DOHH2 (cell line): ENCODE measurements around the gene NCKAP1.
"Not testable (repeated sequence)": the region's sequence is repeated elsewhere in the genome, so short reads cannot be mapped to it uniquely, and the experiment has no call there.

Experiments
- H3F3A ChIP-seq: fragments of 200-600 bp; sonication (generic), shearing (Covaris generic); 2 replicates; pipeline ENCODE4 v1.6.0; 2016; ENCODE audit warnings: antibody characterized with exemption, mild to moderate bottlenecking; ENCODE audit not compliant: control insufficient read depth, insufficient read depth
- H3K27ac ChIP-seq: fragments of 200-600 bp; sonication (generic); 2 replicates; pipeline ENCODE4 v1.5.1; 2014; ENCODE audit warnings: low read depth, mild to moderate bottlenecking, low read length, moderate library complexity
- H3K27me3 ChIP-seq: fragments of 200-600 bp; sonication (generic); 2 replicates; pipeline ENCODE4 v1.6.1; 2014; ENCODE audit warnings: mild to moderate bottlenecking, low read length, mixed read lengths; ENCODE audit not compliant: control insufficient read depth
- H3K36me3 ChIP-seq: fragments of 200-600 bp; sonication (generic); 2 replicates; pipeline ENCODE4 v1.6.1; 2014; ENCODE audit warnings: mild to moderate bottlenecking, low read length, moderate library complexity, mixed read lengths; ENCODE audit not compliant: control insufficient read depth
- H3K4me1 ChIP-seq: fragments of 200-600 bp; sonication (generic); 2 replicates; pipeline ENCODE4 v1.6.1; 2014; ENCODE audit warnings: mild to moderate bottlenecking, low read length, mixed read lengths; ENCODE audit not compliant: control insufficient read depth
- H3K4me2 ChIP-seq: fragments of 200-600 bp; sonication (generic); 2 replicates; pipeline ENCODE4 v1.6.0; 2014; ENCODE audit warnings: mild to moderate bottlenecking, low read length, moderate library complexity
- H3K4me3 ChIP-seq: fragments of 200-600 bp; sonication (generic); 2 replicates; pipeline ENCODE4 v1.5.1; 2014; ENCODE audit warnings: mild to moderate bottlenecking, low read length, mixed read lengths
- H3K79me2 ChIP-seq: fragments of 200-600 bp; sonication (generic); 2 replicates; pipeline ENCODE4 v1.6.1; 2014; ENCODE audit warnings: mild to moderate bottlenecking, low read length, mixed read lengths; ENCODE audit not compliant: control insufficient read depth
- H3K9me2 ChIP-seq: fragments of 200-600 bp; sonication (generic); replicated peaks from 2 replicates; pipeline ENCODE4 v1.6.1; 2014; ENCODE audit warnings: mild to moderate bottlenecking, low read length, mixed read lengths; ENCODE audit not compliant: control insufficient read depth
- H3K9me3 ChIP-seq: fragments of 200-600 bp; sonication (generic); 2 replicates; pipeline ENCODE4 v1.6.1; 2014; ENCODE audit warnings: antibody characterized with exemption, low read length, mixed read lengths; ENCODE audit not compliant: control insufficient read depth, insufficient read depth
- H4K20me1 ChIP-seq: fragments of 200-600 bp; sonication (generic); 2 replicates; pipeline ENCODE4 v1.6.0; 2014; ENCODE audit warnings: low read depth, mild to moderate bottlenecking, antibody characterized with exemption, low read length, moderate library complexity; ENCODE audit not compliant: control insufficient read depth, insufficient read depth
- EZH2phosphoT487 ChIP-seq: fragments of 200-600 bp; sonication (generic); IDR thresholded peaks from 2 replicates; pipeline ENCODE4 v1.6.1; 2017; ENCODE audit warnings: borderline replicate concordance, mild to moderate bottlenecking, antibody characterized with exemption, low read length, moderate library complexity, mixed read lengths
- TF ChIP-seq, protein P1 (sequence below): fragments of 200-600 bp; sonication (generic); IDR thresholded peaks from one replicate; pipeline ENCODE4 v1.5.1; 2014; ENCODE audit warnings: antibody characterized with exemption, mild to moderate bottlenecking, low read depth, low read length; ENCODE audit not compliant: poor library complexity, severe bottlenecking

The NCKAP1 gene

DNA sequence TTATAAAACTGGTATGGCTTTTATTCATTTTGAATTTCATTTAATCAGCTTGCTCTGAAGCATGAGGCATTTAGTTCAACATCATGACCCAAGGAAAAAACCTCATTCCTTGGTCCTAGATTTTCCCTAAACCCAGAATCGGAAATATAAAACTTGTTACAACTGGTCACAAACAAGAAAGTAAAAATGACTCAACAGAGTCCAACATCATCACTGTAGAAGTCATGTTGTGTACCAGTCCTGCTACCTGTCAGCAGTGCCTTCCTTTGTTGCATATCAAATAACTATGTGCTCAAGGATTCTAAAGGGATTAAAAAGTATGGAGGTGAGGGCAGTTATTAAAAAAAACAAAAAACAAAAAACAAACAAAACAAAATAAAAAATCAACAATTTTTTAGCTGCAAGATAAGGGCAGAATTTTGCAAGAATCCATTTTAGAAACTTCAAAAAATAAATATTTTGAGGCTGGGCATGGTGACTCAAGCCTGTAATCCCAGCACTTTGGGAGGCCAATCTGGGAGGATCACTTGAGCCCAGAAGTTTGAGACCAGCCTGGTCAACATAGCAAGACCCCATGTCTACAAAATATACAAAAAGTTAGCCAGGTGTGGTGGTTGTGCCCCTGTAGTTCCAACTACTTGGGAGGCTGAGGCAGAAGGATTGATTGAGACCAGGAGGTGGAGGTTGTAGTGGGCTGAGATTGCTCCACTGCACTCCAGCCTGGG lies 18.4 kb downstream of the NCKAP1 start:
- H3K4me2 ChIP-seq: no peak overlapping the region
- H3K79me2 ChIP-seq: no peaks in the 10 kb centered on the region
- H3K27me3 ChIP-seq: peaks cover 8% of the 10 kb centered on the region; the same call in 1 of the 2 replicates
- H3K36me3 ChIP-seq: no peaks in the 10 kb centered on the region
- no peaks in the 10 kb centered on the region for H4K20me1 ChIP-seq
- H3K4me1 ChIP-seq: no peaks in the 10 kb centered on the region
- no peak for TF ChIP-seq EZH2phosphoT487
- TF ChIP-seq, protein P1, sequence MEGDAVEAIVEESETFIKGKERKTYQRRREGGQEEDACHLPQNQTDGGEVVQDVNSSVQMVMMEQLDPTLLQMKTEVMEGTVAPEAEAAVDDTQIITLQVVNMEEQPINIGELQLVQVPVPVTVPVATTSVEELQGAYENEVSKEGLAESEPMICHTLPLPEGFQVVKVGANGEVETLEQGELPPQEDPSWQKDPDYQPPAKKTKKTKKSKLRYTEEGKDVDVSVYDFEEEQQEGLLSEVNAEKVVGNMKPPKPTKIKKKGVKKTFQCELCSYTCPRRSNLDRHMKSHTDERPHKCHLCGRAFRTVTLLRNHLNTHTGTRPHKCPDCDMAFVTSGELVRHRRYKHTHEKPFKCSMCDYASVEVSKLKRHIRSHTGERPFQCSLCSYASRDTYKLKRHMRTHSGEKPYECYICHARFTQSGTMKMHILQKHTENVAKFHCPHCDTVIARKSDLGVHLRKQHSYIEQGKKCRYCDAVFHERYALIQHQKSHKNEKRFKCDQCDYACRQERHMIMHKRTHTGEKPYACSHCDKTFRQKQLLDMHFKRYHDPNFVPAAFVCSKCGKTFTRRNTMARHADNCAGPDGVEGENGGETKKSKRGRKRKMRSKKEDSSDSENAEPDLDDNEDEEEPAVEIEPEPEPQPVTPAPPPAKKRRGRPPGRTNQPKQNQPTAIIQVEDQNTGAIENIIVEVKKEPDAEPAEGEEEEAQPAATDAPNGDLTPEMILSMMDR: no peak
- H3K9me3 ChIP-seq: no peaks in the 10 kb centered on the region
- H3K9me2 ChIP-seq: no peaks in the 10 kb centered on the region
- H3K27ac ChIP-seq: no peak overlapping the region
- H3K4me3 ChIP-seq: no peak overlapping the region
- H3F3A ChIP-seq: no peaks in the 10 kb centered on the region

- H3K4me2 ChIP-seq, H3K9me2 ChIP-seq, H3K4me1 ChIP-seq, H3K79me2 ChIP-seq, H3K27me3 ChIP-seq, H3K27ac ChIP-seq, H3F3A ChIP-seq, H3K4me3 ChIP-seq, H3K36me3 ChIP-seq, H3K9me3 ChIP-seq, H4K20me1 ChIP-seq: not testable (repeated sequence)
Observed at GRCh38 chr2:183017845-183018244, 20.4 kb downstream of the NCKAP1 start.

GRCh38 chr2:183014005-183014404 lies 24.3 kb downstream of the NCKAP1 start:
- H4K20me1 ChIP-seq: no peaks in the 10 kb centered on the region
- H3K4me1 ChIP-seq: no peaks in the 10 kb centered on the region
- no peak overlapping the region for H3K27ac ChIP-seq
- H3K4me2 ChIP-seq: no peak overlapping the region
- H3K27me3 ChIP-seq: no peaks in the 10 kb centered on the region
- no peak overlapping the region for H3K4me3 ChIP-seq
- TF ChIP-seq, protein P1: no peak
- TF ChIP-seq EZH2phosphoT487: no peak
- no peaks in the 10 kb centered on the region for H3F3A ChIP-seq
- no peaks in the 10 kb centered on the region for H3K9me3 ChIP-seq
- H3K36me3 ChIP-seq: no peaks in the 10 kb centered on the region
- H3K79me2 ChIP-seq: no peaks in the 10 kb centered on the region
- no peaks in the 10 kb centered on the region for H3K9me2 ChIP-seq

DNA sequence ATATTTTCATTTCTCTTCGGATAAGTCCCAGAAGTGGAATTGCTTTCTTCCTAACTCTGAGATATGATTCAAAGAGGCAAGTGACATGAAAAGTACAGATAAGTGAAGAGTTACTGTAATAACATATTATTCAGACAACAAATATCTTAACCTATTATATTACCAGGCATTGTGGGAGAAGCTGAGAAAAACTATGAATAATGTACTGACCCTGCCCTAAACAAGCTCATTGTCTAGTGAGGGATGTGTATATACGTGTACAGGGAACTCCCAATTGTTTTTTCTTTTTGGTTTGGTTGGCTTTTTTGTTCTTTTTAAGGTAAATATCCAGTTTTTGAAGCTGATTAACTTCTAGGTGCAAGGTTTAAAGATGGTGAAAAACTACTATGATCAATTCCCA lies 26.5 kb downstream of the NCKAP1 start:
- no peaks in the 10 kb centered on the region for H3K9me2 ChIP-seq
- no peak overlapping the region for H3K27ac ChIP-seq
- H3K4me1 ChIP-seq: no peaks in the 10 kb centered on the region
- no peaks in the 10 kb centered on the region for H3F3A ChIP-seq
- H3K4me3 ChIP-seq: no peak overlapping the region
- H3K4me2 ChIP-seq: no peak overlapping the region
- H4K20me1 ChIP-seq: no peaks in the 10 kb centered on the region
- H3K79me2 ChIP-seq: no peaks in the 10 kb centered on the region
- no peaks in the 10 kb centered on the region for H3K9me3 ChIP-seq
- TF ChIP-seq EZH2phosphoT487: no peak
- TF ChIP-seq, protein P1: no peak
- H3K36me3 ChIP-seq: no peaks in the 10 kb centered on the region
- H3K27me3 ChIP-seq: no peaks in the 10 kb centered on the region
